GM19455 (cell line): ENCODE data around the gene PLEKHJ1.

Source experiments
- ATAC-seq: cut with Tn5 transposase; IDR thresholded peaks from one replicate; pipeline ENCODE4 v1.9.1; 2021; ENCODE audit not compliant: unreplicated experiment

PLEKHJ1 gene

GRCh38 chr19:2249880-2250765 is 14.0 kb upstream of the PLEKHJ1 start:
- ATAC-seq = no peak

GRCh38 chr19:2249010-2249866 is 13.1 kb upstream of the PLEKHJ1 start, which contains the start of gene AMH:
Gene AMH, plus strand, starts transcription at chr19:2249323. Its CDS starts 10 bp downstream, at chr19:2249333.
- no peak for ATAC-seq

- no peak for ATAC-seq
These were observed 12.2 kb upstream of the PLEKHJ1 start for GRCh38 chr19:2248136-2249009.

GRCh38 chr19:2247433-2248101 is 11.4 kb upstream of the PLEKHJ1 start:
- ATAC-seq = no peak

- ATAC-seq = no peak
These were observed 10.8 kb upstream of the PLEKHJ1 start for GRCh38 chr19:2246801-2247361.

- no peak for ATAC-seq
These were observed 10.0 kb upstream of the PLEKHJ1 start for GRCh38 chr19:2246014-2246620.

GRCh38 chr19:2245273-2245672 is 9.1 kb upstream of the PLEKHJ1 start:
- no peak for ATAC-seq

- ATAC-seq = no peak
These were observed 8.4 kb upstream of the PLEKHJ1 start for GRCh38 chr19:2244486-2244885.

- no peak for ATAC-seq
These were observed 7.9 kb upstream of the PLEKHJ1 start for GRCh38 chr19:2244125-2244411.

- ATAC-seq = no peak
These were observed 7.4 kb upstream of the PLEKHJ1 start for GRCh38 chr19:2243274-2244124.

- ATAC-seq = no peak
These were observed 6.7 kb upstream of the PLEKHJ1 start for GRCh38 chr19:2242816-2243215.

- ATAC-seq = no peak
These were observed 6.0 kb upstream of the PLEKHJ1 start for GRCh38 chr19:2242092-2242537.

GRCh38 chr19:2240881-2241760 is 5.0 kb upstream of the PLEKHJ1 start:
- ATAC-seq = no peak

- no peak for ATAC-seq
These were observed 3.9 kb upstream of the PLEKHJ1 start for GRCh38 chr19:2239771-2240770.

- ATAC-seq = no peak
These were observed 3.0 kb upstream of the PLEKHJ1 start for GRCh38 chr19:2239173-2239572.

- no peak for ATAC-seq
These were observed 1.7 kb upstream of the PLEKHJ1 start for GRCh38 chr19:2237869-2238153.
